Measurements from ENCODE around the gene SLC43A2.

The SLC43A2 gene

DNA sequence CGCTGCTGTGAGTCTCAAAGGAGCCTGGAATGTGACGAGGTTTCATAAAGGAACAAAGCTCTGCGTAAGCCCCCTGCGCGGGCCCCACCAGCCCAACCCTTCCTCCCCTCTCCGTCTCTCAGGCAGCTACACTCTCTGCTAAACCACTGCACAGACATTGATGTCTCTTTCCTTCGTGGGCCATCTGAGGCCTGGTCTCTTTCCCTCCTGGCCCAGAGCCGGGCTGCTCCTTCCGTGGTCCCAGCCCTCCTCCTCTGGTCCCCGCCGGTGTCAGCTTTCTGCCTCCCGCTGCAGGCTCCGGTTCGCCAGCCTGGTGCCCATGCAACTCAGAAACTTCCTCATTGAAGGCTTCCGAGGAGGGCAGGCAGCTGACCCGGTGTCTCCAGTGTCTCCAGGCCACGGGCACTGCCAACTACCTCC is 9.5 kb upstream of the SLC43A2 start:
- H3K4me1 ChIP-seq (ENCODE audit: insufficient read depth, low read length): peaks cover 28% of the 10 kb centered on the region

GRCh38 chr17:1636732-1637285 is 8.2 kb upstream of the SLC43A2 start:
- H3K4me1 ChIP-seq (ENCODE audit: insufficient read depth, low read length): peaks cover 28% of the 10 kb centered on the region
- no peaks in the 10 kb centered on the region for H3K27me3 ChIP-seq (ENCODE audit: insufficient read depth, low read length)
- H3K4me3 ChIP-seq (ENCODE audit: low read length): no peak overlapping the region
- H3K9me3 ChIP-seq (ENCODE audit: low read length): no peaks in the 10 kb centered on the region
- H3K36me3 ChIP-seq (ENCODE audit: insufficient read depth, low read length): no peaks in the 10 kb centered on the region
- H2AFZ ChIP-seq (ENCODE audit: low read depth, low read length): no peak overlapping the region

More for the DNA sequence above, 9.5 kb upstream of the SLC43A2 start:
- no peaks in the 10 kb centered on the region for H3K27me3 ChIP-seq (ENCODE audit: insufficient read depth, low read length)
- no peaks in the 10 kb centered on the region for H3K36me3 ChIP-seq (ENCODE audit: insufficient read depth, low read length)
- peak overlapping the region; percentile 34 for H2AFZ ChIP-seq (ENCODE audit: low read depth, low read length)
- H3K9me3 ChIP-seq (ENCODE audit: low read length): no peaks in the 10 kb centered on the region
- no peak overlapping the region for H3K4me3 ChIP-seq (ENCODE audit: low read length)

DNA sequence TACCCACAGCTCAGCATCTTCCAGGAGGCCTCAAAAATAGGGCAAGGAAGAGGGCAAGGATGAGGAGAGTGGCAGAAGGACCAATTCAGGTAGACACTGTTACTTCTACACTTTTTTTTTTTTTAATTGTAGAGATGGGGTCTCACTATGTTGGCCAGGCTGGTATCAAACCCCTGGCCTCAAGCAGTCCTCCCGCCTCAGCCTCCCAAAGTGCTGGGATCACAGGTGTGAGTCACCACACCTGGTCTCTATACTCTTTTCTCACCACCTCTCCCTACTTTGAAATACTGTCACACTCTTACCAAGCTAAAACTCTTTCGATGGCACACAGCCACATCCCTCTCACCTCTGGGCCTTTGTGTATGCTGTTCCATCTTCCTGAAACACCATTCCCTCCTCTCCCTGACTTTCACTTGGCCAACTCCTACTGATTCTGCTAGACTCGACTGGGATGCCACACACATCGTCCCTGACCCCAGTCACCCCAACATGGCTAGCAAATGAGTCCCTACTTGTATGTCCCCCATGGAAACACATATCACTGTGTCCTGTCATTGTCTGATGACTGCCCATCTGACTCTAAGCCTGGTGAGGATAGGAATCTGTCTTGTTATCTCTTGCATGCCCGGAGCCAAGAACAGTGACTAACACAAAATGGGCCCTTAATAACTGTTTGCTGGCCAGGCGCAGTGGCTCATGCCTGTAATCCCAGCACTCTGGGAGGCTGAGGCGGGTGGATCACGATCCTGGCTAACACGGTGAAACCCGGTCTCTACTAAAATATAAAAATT is 7.2 kb upstream of the SLC43A2 start:
- H3K9me3 ChIP-seq (ENCODE audit: low read length): no peaks in the 10 kb centered on the region
- H3K27me3 ChIP-seq (ENCODE audit: insufficient read depth, low read length): no peaks in the 10 kb centered on the region
- H2AFZ ChIP-seq (ENCODE audit: low read depth, low read length): no peak overlapping the region
- peaks cover 28% of the 10 kb centered on the region for H3K4me1 ChIP-seq (ENCODE audit: insufficient read depth, low read length)
- H3K36me3 ChIP-seq (ENCODE audit: insufficient read depth, low read length): no peaks in the 10 kb centered on the region
- H3K4me3 ChIP-seq (ENCODE audit: low read length): no peak overlapping the region

DNA sequence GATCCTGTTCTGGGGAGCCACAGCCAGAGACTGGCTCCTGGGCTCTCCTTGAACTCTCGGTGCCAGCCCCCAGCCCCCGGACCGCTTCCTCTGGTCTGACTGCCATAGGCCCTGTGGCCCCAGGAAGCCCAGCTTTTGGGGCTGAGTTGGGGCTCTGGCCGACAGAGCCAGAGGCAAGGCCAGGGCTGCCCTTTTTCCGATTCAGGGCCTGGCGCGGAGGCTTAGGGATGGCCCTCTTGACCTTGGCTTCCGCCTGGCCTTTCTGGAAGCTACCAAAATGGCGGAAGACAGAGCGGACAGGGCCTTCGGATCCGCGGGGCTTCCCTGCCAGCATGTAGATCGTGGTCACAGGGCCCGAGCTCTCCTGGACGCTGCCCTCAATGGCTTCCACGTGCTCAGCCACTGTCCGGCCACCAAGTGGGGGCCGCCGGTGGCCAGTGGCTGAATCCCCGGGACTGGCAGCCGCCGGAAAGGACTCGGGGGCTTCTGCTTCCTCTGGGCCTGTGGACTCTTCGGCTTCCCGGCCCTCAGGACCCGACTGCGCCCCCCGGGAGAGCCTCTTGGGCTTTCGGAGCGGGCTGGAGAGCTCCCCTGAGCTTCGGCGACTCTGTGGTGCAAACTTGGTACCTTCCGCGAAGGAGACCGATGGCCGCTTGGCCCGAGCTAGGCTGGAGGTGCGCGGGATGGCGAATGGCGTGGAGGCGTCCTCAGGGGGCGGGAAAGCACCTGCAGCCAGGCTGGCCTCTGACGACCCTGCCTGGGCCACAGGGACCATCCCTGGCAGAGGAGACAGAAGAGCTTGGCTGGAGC is 6.4 kb upstream of the SLC43A2 start:
- Histone ChIP-seq H3K36me3 (ENCODE audit: insufficient read depth, low read length) (no peaks in the 10 kb centered on the region), H2AFZ (ENCODE audit: low read depth, low read length) (no peak overlapping the region), H3K9me3 (ENCODE audit: low read length) (no peaks in the 10 kb centered on the region), H3K27me3 (ENCODE audit: insufficient read depth, low read length) (no peaks in the 10 kb centered on the region), H3K4me1 (ENCODE audit: insufficient read depth, low read length) (peaks cover 25% of the 10 kb centered on the region), H3K4me3 (ENCODE audit: low read length) (no peak overlapping the region)

- H3K4me3 ChIP-seq (ENCODE audit: low read length): no peak overlapping the region
- peaks cover 23% of the 10 kb centered on the region for H3K4me1 ChIP-seq (ENCODE audit: insufficient read depth, low read length)
- H3K9me3 ChIP-seq (ENCODE audit: low read length): no peaks in the 10 kb centered on the region
- H3K27me3 ChIP-seq (ENCODE audit: insufficient read depth, low read length): no peaks in the 10 kb centered on the region
- peaks cover 5% of the 10 kb centered on the region for H3K36me3 ChIP-seq (ENCODE audit: insufficient read depth, low read length)
- H2AFZ ChIP-seq (ENCODE audit: low read depth, low read length): no peak overlapping the region
These were observed 2.0 kb upstream of the SLC43A2 start for GRCh38 chr17:1630662-1631061.

GRCh38 chr17:1629504-1630310 is 1.1 kb upstream of the SLC43A2 start:
- H3K4me3 ChIP-seq (ENCODE audit: low read length): peak overlapping the region; percentile 73
- no peaks in the 10 kb centered on the region for H3K27me3 ChIP-seq (ENCODE audit: insufficient read depth, low read length)
- no peaks in the 10 kb centered on the region for H3K9me3 ChIP-seq (ENCODE audit: low read length)
- peaks cover 14% of the 10 kb centered on the region for H3K36me3 ChIP-seq (ENCODE audit: insufficient read depth, low read length)
- no peak overlapping the region for H2AFZ ChIP-seq (ENCODE audit: low read depth, low read length)
- peaks cover 30% of the 10 kb centered on the region for H3K4me1 ChIP-seq (ENCODE audit: insufficient read depth, low read length)

DNA sequence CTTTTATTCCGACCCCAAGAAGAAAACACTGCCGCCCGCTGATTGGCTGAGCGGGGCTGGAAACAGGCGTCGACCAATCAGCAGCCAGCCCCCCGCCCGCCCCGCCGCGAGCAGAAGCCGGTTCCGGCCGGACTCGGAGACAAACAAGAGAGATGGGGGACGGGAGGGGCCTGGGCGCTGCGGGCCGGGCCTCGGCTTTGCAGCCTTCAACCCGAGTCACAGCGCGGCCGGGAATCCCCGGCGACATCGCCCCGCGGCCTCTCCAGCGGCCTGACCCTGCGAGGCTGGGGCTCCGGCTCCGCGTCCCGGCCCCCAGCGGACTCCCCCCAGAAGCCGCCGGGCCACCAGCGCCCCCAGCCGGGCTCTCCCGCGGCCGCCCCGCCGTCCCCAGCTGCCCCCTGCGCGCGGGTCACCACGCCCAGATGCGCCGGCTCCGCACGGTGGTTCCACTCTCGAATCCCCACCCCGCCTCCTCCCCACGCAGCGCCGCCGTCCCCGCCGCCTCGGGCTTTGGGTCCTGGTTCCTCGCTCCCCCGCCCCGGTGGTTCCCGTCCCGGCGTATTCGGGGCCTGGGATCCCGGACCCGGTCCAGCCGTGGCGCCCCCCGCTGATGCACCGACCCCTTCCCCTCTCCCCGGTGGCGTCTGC is 346 bp upstream of the SLC43A2 start:
- Histone ChIP-seq H2AFZ (ENCODE audit: low read depth, low read length) (no peak overlapping the region), H3K9me3 (ENCODE audit: low read length) (no peaks in the 10 kb centered on the region), H3K36me3 (ENCODE audit: insufficient read depth, low read length) (peaks cover 19% of the 10 kb centered on the region), H3K4me1 (ENCODE audit: insufficient read depth, low read length) (peaks cover 30% of the 10 kb centered on the region), H3K4me3 (ENCODE audit: low read length) (peak overlapping the region; percentile 73), H3K27me3 (ENCODE audit: insufficient read depth, low read length) (no peaks in the 10 kb centered on the region)

GRCh38 chr17:1627182-1627981 is 1.3 kb downstream of the SLC43A2 start:
- Histone ChIP-seq H2AFZ (ENCODE audit: low read depth, low read length) (no peak overlapping the region), H3K4me1 (ENCODE audit: insufficient read depth, low read length) (peaks cover 30% of the 10 kb centered on the region), H3K27me3 (ENCODE audit: insufficient read depth, low read length) (no peaks in the 10 kb centered on the region), H3K4me3 (ENCODE audit: low read length) (peak overlapping the region; percentile 73), H3K9me3 (ENCODE audit: low read length) (no peaks in the 10 kb centered on the region), H3K36me3 (ENCODE audit: insufficient read depth, low read length) (peaks cover 29% of the 10 kb centered on the region)

- Histone ChIP-seq H3K27me3 (ENCODE audit: insufficient read depth, low read length) (no peaks in the 10 kb centered on the region), H3K4me3 (ENCODE audit: low read length) (peak overlapping the region; percentile 73), H3K9me3 (ENCODE audit: low read length) (no peaks in the 10 kb centered on the region), H3K4me1 (ENCODE audit: insufficient read depth, low read length) (peaks cover 30% of the 10 kb centered on the region), H2AFZ (ENCODE audit: low read depth, low read length) (no peak overlapping the region), H3K36me3 (ENCODE audit: insufficient read depth, low read length) (peaks cover 37% of the 10 kb centered on the region)
These were observed 2.3 kb downstream of the SLC43A2 start for GRCh38 chr17:1626333-1626732.

DNA sequence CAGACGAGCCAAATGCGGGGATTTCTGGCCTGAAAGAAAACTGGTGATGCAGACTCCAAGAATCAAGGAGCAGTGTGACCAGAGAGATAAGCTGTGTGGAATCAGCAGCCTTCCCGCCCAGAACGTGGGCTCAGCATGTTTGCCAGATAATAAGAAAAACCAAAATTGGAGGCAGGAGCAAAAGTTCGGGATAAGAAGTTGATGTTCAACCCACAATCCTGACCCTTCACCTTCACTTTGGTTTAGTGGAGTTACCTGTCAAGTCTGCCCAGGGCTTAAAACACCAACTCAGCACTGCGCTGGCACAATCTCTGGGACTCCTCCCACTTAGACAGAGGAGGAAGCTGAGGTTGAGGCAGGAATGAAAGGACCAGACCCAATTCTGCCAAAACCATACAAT is 3.1 kb downstream of the SLC43A2 start:
- Histone ChIP-seq H3K4me1 (ENCODE audit: insufficient read depth, low read length) (peaks cover 30% of the 10 kb centered on the region), H3K27me3 (ENCODE audit: insufficient read depth, low read length) (no peaks in the 10 kb centered on the region), H3K9me3 (ENCODE audit: low read length) (no peaks in the 10 kb centered on the region), H2AFZ (ENCODE audit: low read depth, low read length) (no peak overlapping the region), H3K4me3 (ENCODE audit: low read length) (peak overlapping the region; percentile 73), H3K36me3 (ENCODE audit: insufficient read depth, low read length) (peaks cover 44% of the 10 kb centered on the region)

- H2AFZ ChIP-seq (ENCODE audit: low read depth, low read length): no peak overlapping the region
- peaks cover 47% of the 10 kb centered on the region for H3K36me3 ChIP-seq (ENCODE audit: insufficient read depth, low read length)
- H3K4me3 ChIP-seq (ENCODE audit: low read length): no peak overlapping the region
- peaks cover 30% of the 10 kb centered on the region for H3K4me1 ChIP-seq (ENCODE audit: insufficient read depth, low read length)
- H3K27me3 ChIP-seq (ENCODE audit: insufficient read depth, low read length): no peaks in the 10 kb centered on the region
- H3K9me3 ChIP-seq (ENCODE audit: low read length): no peaks in the 10 kb centered on the region
These were observed 3.6 kb downstream of the SLC43A2 start for GRCh38 chr17:1625053-1625452.

- peaks cover 49% of the 10 kb centered on the region for H3K36me3 ChIP-seq (ENCODE audit: insufficient read depth, low read length)
- no peaks in the 10 kb centered on the region for H3K9me3 ChIP-seq (ENCODE audit: low read length)
- H2AFZ ChIP-seq (ENCODE audit: low read depth, low read length): no peak overlapping the region
- peaks cover 28% of the 10 kb centered on the region for H3K4me1 ChIP-seq (ENCODE audit: insufficient read depth, low read length)
- no peak overlapping the region for H3K4me3 ChIP-seq (ENCODE audit: low read length)
- H3K27me3 ChIP-seq (ENCODE audit: insufficient read depth, low read length): no peaks in the 10 kb centered on the region
These were observed 4.0 kb downstream of the SLC43A2 start for GRCh38 chr17:1624650-1625049.

Measured in neuron (in vitro differentiated cells).